ENCODE measurements around the gene COG5.
A peak's percentile ranks its signal among the peaks of the same experiment; 100 is the strongest.

Gene COG5

GRCh38 chr7:107244613-107245012, 319.1 kb downstream of the COG5 start:
- H3K27me3 Mint-ChIP-seq (ENCODE audit: low read depth, poor library complexity) = no peaks in the 10 kb centered on the region
- H3K36me3 Mint-ChIP-seq (ENCODE audit: low read depth) = peaks cover 68% of the 10 kb centered on the region
- DNase-seq = no peak
- H3K27ac Mint-ChIP-seq = no peak overlapping the region
- no peak overlapping the region for H3K4me3 Mint-ChIP-seq
- peaks cover 45% of the 10 kb centered on the region for H3K9me3 Mint-ChIP-seq
- TF ChIP-seq CTCF (IDR thresholded peaks at IDR 0.05) = no peak
- H3K4me1 Mint-ChIP-seq = peaks cover 10% of the 10 kb centered on the region

- Mint-ChIP-seq H3K27ac (peak overlapping the region; percentile 48), H3K36me3 (ENCODE audit: low read depth) (peaks cover 62% of the 10 kb centered on the region), H3K4me3 (no peak overlapping the region), H3K27me3 (ENCODE audit: low read depth, poor library complexity) (no peaks in the 10 kb centered on the region), H3K4me1 (no peaks in the 10 kb centered on the region), H3K9me3 (peaks cover 45% of the 10 kb centered on the region)
- no peak for DNase-seq
- no peak for TF ChIP-seq CTCF (IDR thresholded peaks at IDR 0.05)
Measured at GRCh38 chr7:107242267-107242666, 321.5 kb downstream of the COG5 start.

GRCh38 chr7:107237451-107237850, 326.3 kb downstream of the COG5 start:
- Mint-ChIP-seq H3K4me1 (peaks cover 6% of the 10 kb centered on the region), H3K27me3 (ENCODE audit: low read depth, poor library complexity) (no peaks in the 10 kb centered on the region), H3K27ac (no peak overlapping the region), H3K4me3 (no peak overlapping the region), H3K36me3 (ENCODE audit: low read depth) (peaks cover 14% of the 10 kb centered on the region), H3K9me3 (no peaks in the 10 kb centered on the region)
- no peak for DNase-seq
- no peak for TF ChIP-seq CTCF (IDR thresholded peaks at IDR 0.05)

- no peak for DNase-seq
- Mint-ChIP-seq H3K36me3 (ENCODE audit: low read depth) (peaks cover 9% of the 10 kb centered on the region), H3K9me3 (no peaks in the 10 kb centered on the region), H3K4me3 (no peak overlapping the region), H3K27me3 (ENCODE audit: low read depth, poor library complexity) (no peaks in the 10 kb centered on the region), H3K4me1 (peaks cover 6% of the 10 kb centered on the region), H3K27ac (peak overlapping the region; percentile 83)
- no peak for TF ChIP-seq CTCF (IDR thresholded peaks at IDR 0.05)
Measured at GRCh38 chr7:107236862-107237261, 326.9 kb downstream of the COG5 start.

GRCh38 chr7:107234436-107234835, 329.3 kb downstream of the COG5 start:
- Mint-ChIP-seq H3K9me3 (no peaks in the 10 kb centered on the region), H3K4me3 (no peak overlapping the region), H3K4me1 (peaks cover 6% of the 10 kb centered on the region), H3K27me3 (ENCODE audit: low read depth, poor library complexity) (no peaks in the 10 kb centered on the region), H3K36me3 (ENCODE audit: low read depth) (peaks cover 4% of the 10 kb centered on the region), H3K27ac (no peak overlapping the region)
- no peak for DNase-seq
- TF ChIP-seq CTCF (IDR thresholded peaks at IDR 0.05) = no peak

GRCh38 chr7:107233981-107234380, 329.7 kb downstream of the COG5 start:
- TF ChIP-seq CTCF (IDR thresholded peaks at IDR 0.05) = no peak
- no peak overlapping the region for H3K27ac Mint-ChIP-seq
- no peak overlapping the region for H3K4me3 Mint-ChIP-seq
- no peaks in the 10 kb centered on the region for H3K27me3 Mint-ChIP-seq (ENCODE audit: low read depth, poor library complexity)
- no peak for DNase-seq
- peaks cover 6% of the 10 kb centered on the region for H3K4me1 Mint-ChIP-seq
- H3K36me3 Mint-ChIP-seq (ENCODE audit: low read depth) = peaks cover 7% of the 10 kb centered on the region
- H3K9me3 Mint-ChIP-seq = no peaks in the 10 kb centered on the region
